Tibial nerve (tissue), 4 donors: Measurements from ENCODE around the gene PCDH9.

ENCODE experiments used
- EP300 ChIP-seq, 2 donors: sonication (generic); formaldehyde crosslinking; IDR thresholded peaks; one replicate each; pipeline ENCODE4 v1.6.1; 2017; ENCODE audit warnings: antibody characterized with exemption in 2 of 2, mild to moderate bottlenecking in 1 of 2
- POLR2A ChIP-seq, 2 donors: fragments of 450-650 bp; IDR thresholded peaks; one replicate each; pipeline ENCODE4 v1.6.1; 2017; ENCODE audit warnings: antibody characterized with exemption in 2 of 2, mild to moderate bottlenecking in 2 of 2, moderate library complexity in 2 of 2
- TF ChIP-seq, protein P1 (sequence below), 5 experiments: fragments of 200-600 bp in 3 of 5; fragments of 450-650 bp in 2 of 5; sonication (generic) in 3 of 5; IDR thresholded peaks; one replicate each; pipeline ENCODE4 v1.5.1; 2016 to 2019; ENCODE audit warnings: antibody characterized with exemption in 5 of 5, mild to moderate bottlenecking in 3 of 5, moderate library complexity in 2 of 5

DNA sequence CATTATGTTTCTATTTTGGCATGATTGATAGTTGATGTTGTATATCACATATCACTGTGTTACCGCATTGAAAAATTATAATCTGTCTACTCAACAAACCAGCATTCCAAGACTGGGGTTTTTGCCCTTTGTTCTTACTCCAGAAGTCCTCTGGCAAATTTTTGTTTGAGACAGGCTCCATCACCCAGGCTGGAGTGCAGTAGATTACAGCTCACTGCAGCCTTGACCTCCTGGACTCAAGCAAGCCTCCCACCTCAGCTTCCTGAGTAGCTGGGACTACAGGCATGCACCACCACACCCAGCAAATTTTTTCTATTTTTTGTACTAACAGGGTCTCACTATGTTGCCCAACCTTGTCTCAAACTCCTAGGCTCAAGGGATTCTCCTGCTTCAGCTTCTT lies 741.0 kb downstream of the PCDH9 start:
- TF ChIP-seq, protein P1, sequence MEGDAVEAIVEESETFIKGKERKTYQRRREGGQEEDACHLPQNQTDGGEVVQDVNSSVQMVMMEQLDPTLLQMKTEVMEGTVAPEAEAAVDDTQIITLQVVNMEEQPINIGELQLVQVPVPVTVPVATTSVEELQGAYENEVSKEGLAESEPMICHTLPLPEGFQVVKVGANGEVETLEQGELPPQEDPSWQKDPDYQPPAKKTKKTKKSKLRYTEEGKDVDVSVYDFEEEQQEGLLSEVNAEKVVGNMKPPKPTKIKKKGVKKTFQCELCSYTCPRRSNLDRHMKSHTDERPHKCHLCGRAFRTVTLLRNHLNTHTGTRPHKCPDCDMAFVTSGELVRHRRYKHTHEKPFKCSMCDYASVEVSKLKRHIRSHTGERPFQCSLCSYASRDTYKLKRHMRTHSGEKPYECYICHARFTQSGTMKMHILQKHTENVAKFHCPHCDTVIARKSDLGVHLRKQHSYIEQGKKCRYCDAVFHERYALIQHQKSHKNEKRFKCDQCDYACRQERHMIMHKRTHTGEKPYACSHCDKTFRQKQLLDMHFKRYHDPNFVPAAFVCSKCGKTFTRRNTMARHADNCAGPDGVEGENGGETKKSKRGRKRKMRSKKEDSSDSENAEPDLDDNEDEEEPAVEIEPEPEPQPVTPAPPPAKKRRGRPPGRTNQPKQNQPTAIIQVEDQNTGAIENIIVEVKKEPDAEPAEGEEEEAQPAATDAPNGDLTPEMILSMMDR (IDR thresholded peaks at IDR 0.05), result no peak
- TF ChIP-seq POLR2A (IDR thresholded peaks at IDR 0.05), result no peak
- TF ChIP-seq EP300 (IDR thresholded peaks at IDR 0.05), result no peak
